Panc1 (cell line): ENCODE data around the gene MDGA2. TPM values are rescaled to one million over a fixed set of nuclear protein-coding genes. Genes with fewer than 3 reads are reported as not detected.

Source experiments
- ATAC-seq: fragments of 200-7000 bp; cut with Tn5 transposase; 2 replicates; pipeline ENCODE4 v1.9.1; 2020; ENCODE audit warnings: mild to moderate bottlenecking, moderate library complexity
- BruUV-seq: library from RNA; stranded (reverse); fragments of 400-500 nt; replicated peaks from 2 replicates; lab custom pipeline; 2021; lab: Mats Ljungman, UMichigan
- CTCF ChIA-PET: fragments of 300-600 bp; sonication (Branson Sonifier 250); formaldehyde crosslinking; loops from one replicate; lab custom pipeline; 2022; ENCODE audit warnings: antibody characterized with exemption; lab: Charles Lee
- POLR2A ChIA-PET: fragments of 300-600 bp; sonication (Branson Sonifier 250); formaldehyde crosslinking; loops from one replicate; lab custom pipeline; 2022; ENCODE audit warnings: antibody characterized with exemption; lab: Charles Lee
- DNase-seq: peaks from one replicate; pipeline ENCODE4 v3.0.0-alpha.2; 2010; ENCODE audit warnings: low read depth, low spot score
- H3K27ac ChIP-seq: 2 replicates; pipeline ENCODE4 v1.5.1; 2011; ENCODE audit warnings: mild to moderate bottlenecking, low read length, inconsistent platforms
- H3K27me3 ChIP-seq: fragments of 200-500 bp; sonication (Bioruptor generic); 2 replicates; pipeline ENCODE4 v1.6.0; 2014; ENCODE audit warnings: low read length, inconsistent platforms; ENCODE audit not compliant: control insufficient read depth, insufficient read depth
- H3K36me3 ChIP-seq: fragments of 200-500 bp; sonication (Bioruptor generic); 2 replicates; pipeline ENCODE4 v1.5.1; 2014; ENCODE audit warnings: inconsistent platforms, mild to moderate bottlenecking, low read length, moderate library complexity; ENCODE audit not compliant: control insufficient read depth, insufficient read depth
- H3K4me1 ChIP-seq: 2 replicates; pipeline ENCODE4 v1.5.1; 2011; ENCODE audit warnings: inconsistent platforms, mild to moderate bottlenecking, low read length, moderate library complexity; ENCODE audit not compliant: control insufficient read depth, insufficient read depth
- H3K4me3 ChIP-seq, 2 experiments: 2 replicates each; pipeline ENCODE4 v1.5.1; 2011 to 2012; ENCODE audit warnings: low read depth in 2 of 2, low read length in 2 of 2, mild to moderate bottlenecking in 2 of 2, inconsistent platforms in 1 of 2, moderate library complexity in 1 of 2
- H3K9me3 ChIP-seq: fragments of 200-500 bp; sonication (Bioruptor generic); 2 replicates; pipeline ENCODE4 v1.5.1; 2014; ENCODE audit warnings: low read depth, mild to moderate bottlenecking, inconsistent platforms, low read length, moderate library complexity; ENCODE audit not compliant: control insufficient read depth, insufficient read depth
- CTCF ChIP-seq: fragments of 450-650 bp; IDR thresholded peaks from 2 replicates; pipeline ENCODE4 v1.5.1; 2017; ENCODE audit warnings: mild to moderate bottlenecking
- POLR2AphosphoS5 ChIP-seq: IDR thresholded peaks from 2 replicates; pipeline ENCODE4 v1.6.1; 2012; ENCODE audit warnings: mild to moderate bottlenecking, low read depth, low read length, moderate library complexity
- REST ChIP-seq, 2 experiments: IDR thresholded peaks; 2 replicates each; pipeline ENCODE4 v1.6.1; 2011 to 2012; ENCODE audit warnings: low read depth in 2 of 2, control low read depth in 1 of 2, low read length in 1 of 2, mild to moderate bottlenecking in 1 of 2, moderate library complexity in 1 of 2; ENCODE audit not compliant: insufficient read depth in 1 of 2
- SIN3A ChIP-seq: IDR thresholded peaks from 2 replicates; pipeline ENCODE4 v1.6.1; 2012; ENCODE audit warnings: low read depth, mild to moderate bottlenecking, low read length, moderate library complexity, borderline replicate concordance; ENCODE audit not compliant: insufficient read depth
- TCF7L2 ChIP-seq: IDR thresholded peaks from 2 replicates; pipeline ENCODE4 v1.6.1; 2011; ENCODE audit warnings: mild to moderate bottlenecking, low read depth, low read length, inconsistent platforms
- in situ Hi-C: cut with HindIII; loops from 2 replicates; pipeline ENCODE4 v1.10.0; 2016; ENCODE audit warnings: low sequenced_read_pairs, low pct_unique_long_range_greater_than_20kb
- intact Hi-C: fragments of 100-400 bp; cut with micrococcal nuclease; formaldehyde crosslinking; loops from one replicate; pipeline ENCODE4 v1.10.0; 2022; ENCODE audit not compliant: unreplicated experiment
- total RNA-seq: library from RNA; stranded (reverse); gene quantifications from one replicate; pipeline ENCODE4 v1.2.1, GENCODE V29; 2021; ENCODE audit not compliant: unreplicated experiment

Gene MDGA2
- total RNA-seq, 1 experiment from 2014 or later = not detected

GRCh38 chr14:47150267-47150666 lies 525.1 kb downstream of the MDGA2 start:
- DNase-seq (no peak), ATAC-seq (no peak)
- H3K4me1 ChIP-seq = no peaks in the 10 kb centered on the region
- ChIA-PET CTCF (no interaction called here), POLR2A (no interaction called here)
- H3K27ac ChIP-seq = no peak overlapping the region
- intact Hi-C loops = no loop called here
- no TSS peak for BruUV-seq
- no peaks in the 10 kb centered on the region for H3K27me3 ChIP-seq
- in situ Hi-C loops = no loop called here
- no peaks in the 10 kb centered on the region for H3K36me3 ChIP-seq
- H3K4me3 ChIP-seq = no peak overlapping the region
- TF ChIP-seq TCF7L2 (no peak), SIN3A (no peak), REST (IDR thresholded peaks at IDR 0.05; ENCODE audit: insufficient read depth in 1 of 2, low read depth in 2 of 2, low read length in 1 of 2) (no peak), CTCF (no peak), POLR2AphosphoS5 (no peak)
- no peaks in the 10 kb centered on the region for H3K9me3 ChIP-seq

- TF ChIP-seq POLR2AphosphoS5 (no peak), TCF7L2 (no peak), CTCF (no peak), REST (IDR thresholded peaks at IDR 0.05; ENCODE audit: insufficient read depth in 1 of 2, low read depth in 2 of 2, low read length in 1 of 2) (no peak), SIN3A (no peak)
- ChIA-PET POLR2A (no interaction called here), CTCF (no interaction called here)
- in situ Hi-C loops = no loop called here
- Histone ChIP-seq H3K36me3 (no peaks in the 10 kb centered on the region), H3K4me1 (no peaks in the 10 kb centered on the region), H3K27me3 (no peaks in the 10 kb centered on the region), H3K9me3 (no peaks in the 10 kb centered on the region), H3K27ac (no peak overlapping the region), H3K4me3 (no peak overlapping the region)
- DNase-seq (no peak), ATAC-seq (no peak)
- no TSS peak for BruUV-seq
- intact Hi-C loops = no loop called here
Measured at GRCh38 chr14:47149326-47149725, 526.1 kb downstream of the MDGA2 start.
